Cardiac fibroblast (primary cell): ENCODE data around the gene CD86.

Source experiments
- DNase-seq, 2 donors: peaks; one replicate each; pipeline versions ENCODE4 v3.0.0 to v3.0.0-alpha.2; 2010; ENCODE audit warnings: low read depth in 2 of 2
- H3K4me3 ChIP-seq, 2 donors: replicated peaks in 1 of 2; 1 replicate in 1 of 2; 2 replicates in 1 of 2; pipeline ENCODE4 v1.5.1; 2011; ENCODE audit warnings: low read depth in 2 of 2, low read length in 2 of 2, mild to moderate bottlenecking in 2 of 2, moderate library complexity in 1 of 2
- CTCF ChIP-seq: IDR thresholded peaks from one replicate; pipeline ENCODE4 v1.5.1; 2011; ENCODE audit warnings: low read depth, mild to moderate bottlenecking, low read length, inconsistent platforms

The CD86 gene

GRCh38 chr3:122014741-122015140 lies 40.4 kb upstream of the CD86 start:
- no peak for DNase-seq
- TF ChIP-seq CTCF = no peak

GRCh38 chr3:122019493-122019892 lies 35.7 kb upstream of the CD86 start:
- TF ChIP-seq CTCF = no peak

More at GRCh38 chr3:122014741-122015140, 40.4 kb upstream of the CD86 start:
- H3K4me3 ChIP-seq = no peak overlapping the region

GRCh38 chr3:122021037-122021436 lies 34.1 kb upstream of the CD86 start:
- DNase-seq = no peak
- no peak for TF ChIP-seq CTCF
- no peak overlapping the region for H3K4me3 ChIP-seq

More at GRCh38 chr3:122019493-122019892, 35.7 kb upstream of the CD86 start:
- no peak overlapping the region for H3K4me3 ChIP-seq
- DNase-seq = no peak

GRCh38 chr3:122021811-122022401 lies 33.3 kb upstream of the CD86 start, which contains the start of gene ILDR1:
Gene ILDR1, minus strand, starts transcription at chr3:122022247. Its CDS starts 170 bp downstream, at chr3:122022077.
- no peak for TF ChIP-seq CTCF
- H3K4me3 ChIP-seq = no peak within 1 kb of the TSS
- no peak for DNase-seq

GRCh38 chr3:122023335-122023910 lies 31.7 kb upstream of the CD86 start:
- DNase-seq = no peak
- H3K4me3 ChIP-seq = no peak overlapping the region
- no peak for TF ChIP-seq CTCF

GRCh38 chr3:122024800-122025199 lies 30.4 kb upstream of the CD86 start:
- peak in 1 of 2 donors; percentile 28 for DNase-seq
- no peak overlapping the region for H3K4me3 ChIP-seq
- TF ChIP-seq CTCF = no peak

GRCh38 chr3:122025296-122025695 lies 29.9 kb upstream of the CD86 start:
- no peak overlapping the region for H3K4me3 ChIP-seq
- DNase-seq = no peak
- TF ChIP-seq CTCF = no peak
